Fibroblast of lung (primary cell): ENCODE measurements around the gene RERE. TPM values are rescaled to one million over a fixed set of nuclear protein-coding genes. Genes with fewer than 3 reads are reported as not detected.

ENCODE experiments used
- DNase-seq, 2 donors: peaks; one replicate each; pipeline versions ENCODE4 v3.0.0 to v3.0.0-alpha.2; 2010; ENCODE audit warnings: low read depth in 2 of 2
- H2AFZ ChIP-seq: 2 replicates; pipeline ENCODE4 v1.5.1; 2012; ENCODE audit warnings: low read length, control low read depth, inconsistent platforms
- H3K27ac ChIP-seq: 2 replicates; pipeline ENCODE4 v1.5.1; 2011; ENCODE audit warnings: low read length, control low read depth; ENCODE audit not compliant: insufficient read depth
- H3K27me3 ChIP-seq: 2 replicates; pipeline ENCODE4 v1.5.1; 2011; ENCODE audit warnings: mild to moderate bottlenecking, low read length; ENCODE audit not compliant: control insufficient read depth, insufficient read depth
- H3K36me3 ChIP-seq: 2 replicates; pipeline ENCODE4 v1.5.1; 2011; ENCODE audit warnings: low read length; ENCODE audit not compliant: control insufficient read depth, insufficient read depth
- H3K4me1 ChIP-seq: 2 replicates; pipeline ENCODE4 v1.5.1; 2011; ENCODE audit warnings: low read length; ENCODE audit not compliant: control insufficient read depth, insufficient read depth; ENCODE audit errors: extremely low read depth
- H3K4me2 ChIP-seq: 2 replicates; pipeline ENCODE4 v1.5.1; 2011; ENCODE audit warnings: low read length, control low read depth; ENCODE audit not compliant: insufficient read depth; ENCODE audit errors: extremely low read depth
- H3K4me3 ChIP-seq, 4 experiments: fragments of 200-600 bp in 1 of 4; sonication (generic) in 1 of 4; replicated peaks in 1 of 4; 2 replicates each; pipeline ENCODE4 v1.5.1; 2011 to 2016; ENCODE audit warnings: low read length in 4 of 4, low read depth in 3 of 4, mild to moderate bottlenecking in 3 of 4, control low read depth in 2 of 4, inconsistent platforms in 1 of 4, mixed read lengths in 1 of 4; ENCODE audit not compliant: insufficient read depth in 1 of 4; ENCODE audit errors: control extremely low read depth in 1 of 4
- H3K79me2 ChIP-seq: 2 replicates; pipeline ENCODE4 v1.5.1; 2012; ENCODE audit warnings: mild to moderate bottlenecking, low read length, inconsistent platforms; ENCODE audit not compliant: control insufficient read depth, insufficient read depth
- H3K9ac ChIP-seq: 2 replicates; pipeline ENCODE4 v1.5.1; 2011; ENCODE audit warnings: mild to moderate bottlenecking, low read length, control low read depth; ENCODE audit not compliant: insufficient read depth
- H3K9me3 ChIP-seq: 2 replicates; pipeline ENCODE4 v1.5.1; 2012; ENCODE audit warnings: low read depth, low read length; ENCODE audit not compliant: control insufficient read depth, insufficient read depth
- H4K20me1 ChIP-seq: 2 replicates; pipeline ENCODE4 v1.5.1; 2011; ENCODE audit warnings: low read length; ENCODE audit not compliant: control insufficient read depth, insufficient read depth; ENCODE audit errors: extremely low read depth
- EZH2 ChIP-seq: IDR thresholded peaks from 2 replicates; pipeline ENCODE4 v1.5.1; 2012; ENCODE audit warnings: low read length, control low read depth, mild to moderate bottlenecking; ENCODE audit errors: missing control alignments
- polyA plus RNA-seq, 2 donors: library from polyadenylated mRNA; depleted of rRNA in 1 of 2; stranded (reverse) in 1 of 2; unstranded in 1 of 2; fragments of >200 nt; gene quantifications; 2 replicates each; pipeline ENCODE4 v1.2.1, GENCODE V29; 2011 to 2012; ENCODE audit warnings: missing spikeins in 1 of 2
- total RNA-seq: library from RNA; depleted of rRNA; stranded (reverse); fragments of >200 nt; gene quantifications from 2 replicates; pipeline ENCODE4 v1.2.1, GENCODE V29; 2014
- TF ChIP-seq, protein P1 (sequence below), 2 donors: IDR thresholded peaks in 1 of 2; conservative IDR thresholded peaks in 1 of 2; 1 replicate in 1 of 2; 2 replicates in 1 of 2; pipeline ENCODE4 v1.5.1; 2011 to 2012; ENCODE audit warnings: low read length in 2 of 2, control low read depth in 1 of 2, inconsistent platforms in 1 of 2, low read depth in 1 of 2, mild to moderate bottlenecking in 1 of 2

RERE gene
- total and polyA plus RNA-seq, 2 donors (not counting 1 experiment from before 2014, with no cell fraction given), result 3.7 to 51.0 TPM

DNA sequence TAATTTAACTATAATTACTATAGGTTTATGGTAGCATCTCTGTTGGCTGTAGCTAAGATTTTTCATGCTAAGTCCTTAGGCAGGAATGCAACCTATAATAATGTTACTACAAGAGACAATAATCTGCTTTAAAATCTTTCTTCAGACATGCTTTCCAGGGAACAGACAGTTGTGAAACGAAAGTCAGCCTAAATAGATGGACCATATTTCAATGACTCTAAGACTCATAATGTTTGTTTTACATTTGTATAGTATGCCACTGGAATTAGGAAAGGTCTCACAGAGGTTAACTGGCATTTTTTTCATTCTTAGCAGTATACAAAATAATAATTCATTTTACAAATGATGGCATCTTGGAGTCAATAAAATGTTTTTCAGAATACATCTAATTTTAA is 8.1 kb downstream of the RERE start:
- no peak overlapping the region for H3K4me2 ChIP-seq
- H4K20me1 ChIP-seq, result no peaks in the 10 kb centered on the region
- no peak for DNase-seq
- no peak overlapping the region for H3K4me3 ChIP-seq
- H3K27me3 ChIP-seq, result no peaks in the 10 kb centered on the region
- H3K4me1 ChIP-seq, result no peaks in the 10 kb centered on the region
- H3K36me3 ChIP-seq, result no peaks in the 10 kb centered on the region
- TF ChIP-seq, protein P1, sequence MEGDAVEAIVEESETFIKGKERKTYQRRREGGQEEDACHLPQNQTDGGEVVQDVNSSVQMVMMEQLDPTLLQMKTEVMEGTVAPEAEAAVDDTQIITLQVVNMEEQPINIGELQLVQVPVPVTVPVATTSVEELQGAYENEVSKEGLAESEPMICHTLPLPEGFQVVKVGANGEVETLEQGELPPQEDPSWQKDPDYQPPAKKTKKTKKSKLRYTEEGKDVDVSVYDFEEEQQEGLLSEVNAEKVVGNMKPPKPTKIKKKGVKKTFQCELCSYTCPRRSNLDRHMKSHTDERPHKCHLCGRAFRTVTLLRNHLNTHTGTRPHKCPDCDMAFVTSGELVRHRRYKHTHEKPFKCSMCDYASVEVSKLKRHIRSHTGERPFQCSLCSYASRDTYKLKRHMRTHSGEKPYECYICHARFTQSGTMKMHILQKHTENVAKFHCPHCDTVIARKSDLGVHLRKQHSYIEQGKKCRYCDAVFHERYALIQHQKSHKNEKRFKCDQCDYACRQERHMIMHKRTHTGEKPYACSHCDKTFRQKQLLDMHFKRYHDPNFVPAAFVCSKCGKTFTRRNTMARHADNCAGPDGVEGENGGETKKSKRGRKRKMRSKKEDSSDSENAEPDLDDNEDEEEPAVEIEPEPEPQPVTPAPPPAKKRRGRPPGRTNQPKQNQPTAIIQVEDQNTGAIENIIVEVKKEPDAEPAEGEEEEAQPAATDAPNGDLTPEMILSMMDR (conservative IDR thresholded peaks at IDR 0.05 in 1 of 2, IDR thresholded peaks at IDR 0.05 in 1 of 2; ENCODE audit: low read depth in 1 of 2, low read length in 2 of 2), result no peak
- TF ChIP-seq EZH2, result no peak
- no peaks in the 10 kb centered on the region for H3K79me2 ChIP-seq
- no peak overlapping the region for H3K27ac ChIP-seq
- no peaks in the 10 kb centered on the region for H3K9me3 ChIP-seq
- no peak overlapping the region for H2AFZ ChIP-seq
- no peak overlapping the region for H3K9ac ChIP-seq

DNA sequence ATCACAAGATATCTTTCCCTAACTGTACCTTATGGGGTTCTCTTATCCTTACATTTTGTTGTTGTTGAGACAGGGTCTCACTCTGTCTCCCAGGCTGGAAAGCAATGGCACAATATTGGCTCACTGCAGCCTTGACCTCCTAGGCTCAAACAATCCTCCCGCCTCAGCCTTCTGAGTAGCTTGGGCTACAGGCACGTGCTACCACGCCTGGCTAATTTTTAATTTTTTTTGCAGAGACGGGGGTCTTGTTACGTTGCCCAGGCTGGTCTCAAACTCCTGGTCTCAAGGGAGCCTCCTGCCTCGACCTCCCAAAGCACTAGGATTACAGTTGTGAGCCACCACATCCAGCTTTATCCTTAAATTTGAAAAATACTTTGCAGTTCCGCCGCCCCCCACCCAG is 10.4 kb downstream of the RERE start:
- H3K9ac ChIP-seq, result no peak overlapping the region
- no peaks in the 10 kb centered on the region for H3K4me1 ChIP-seq
- no peaks in the 10 kb centered on the region for H3K36me3 ChIP-seq
- no peaks in the 10 kb centered on the region for H4K20me1 ChIP-seq
- no peaks in the 10 kb centered on the region for H3K79me2 ChIP-seq
- no peak for DNase-seq
- no peak overlapping the region for H3K4me2 ChIP-seq
- H3K9me3 ChIP-seq, result no peaks in the 10 kb centered on the region
- H2AFZ ChIP-seq, result no peak overlapping the region
- H3K27ac ChIP-seq, result no peak overlapping the region
- TF ChIP-seq, protein P1 (conservative IDR thresholded peaks at IDR 0.05 in 1 of 2, IDR thresholded peaks at IDR 0.05 in 1 of 2; ENCODE audit: low read depth in 1 of 2, low read length in 2 of 2), result no peak
- TF ChIP-seq EZH2, result no peak
- no peak overlapping the region for H3K4me3 ChIP-seq
- H3K27me3 ChIP-seq, result no peaks in the 10 kb centered on the region

DNA sequence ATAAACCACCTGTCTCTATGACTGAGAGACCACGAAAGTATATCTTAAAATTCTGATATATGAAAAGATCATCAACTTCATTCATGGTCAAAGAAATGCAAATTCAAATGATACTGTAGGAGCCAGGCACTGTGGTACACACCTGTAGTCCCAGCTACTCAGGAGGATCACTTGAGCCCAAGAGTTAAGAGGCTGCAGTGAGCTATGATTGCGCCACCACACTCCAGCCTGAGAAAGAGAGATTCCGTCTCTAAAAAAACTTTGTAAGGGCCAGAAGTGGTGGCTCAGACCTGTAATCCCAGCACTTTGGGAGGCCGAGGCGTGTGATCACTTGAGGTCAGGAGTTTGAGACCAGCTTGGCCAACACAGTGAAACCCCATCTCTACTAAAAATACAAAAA is 17.0 kb downstream of the RERE start:
- Histone ChIP-seq H3K79me2 (no peaks in the 10 kb centered on the region), H2AFZ (no peak overlapping the region), H3K9ac (no peak overlapping the region), H3K4me2 (no peak overlapping the region), H3K4me1 (no peaks in the 10 kb centered on the region), H3K36me3 (no peaks in the 10 kb centered on the region), H4K20me1 (no peaks in the 10 kb centered on the region), H3K27me3 (no peaks in the 10 kb centered on the region), H3K27ac (no peak overlapping the region), H3K9me3 (no peaks in the 10 kb centered on the region), H3K4me3 (no peak overlapping the region)
- TF ChIP-seq, protein P1 (conservative IDR thresholded peaks at IDR 0.05 in 1 of 2, IDR thresholded peaks at IDR 0.05 in 1 of 2; ENCODE audit: low read depth in 1 of 2, low read length in 2 of 2), result no peak
- no peak for DNase-seq
